ENCODE data around the gene AGAP1.

DNA sequence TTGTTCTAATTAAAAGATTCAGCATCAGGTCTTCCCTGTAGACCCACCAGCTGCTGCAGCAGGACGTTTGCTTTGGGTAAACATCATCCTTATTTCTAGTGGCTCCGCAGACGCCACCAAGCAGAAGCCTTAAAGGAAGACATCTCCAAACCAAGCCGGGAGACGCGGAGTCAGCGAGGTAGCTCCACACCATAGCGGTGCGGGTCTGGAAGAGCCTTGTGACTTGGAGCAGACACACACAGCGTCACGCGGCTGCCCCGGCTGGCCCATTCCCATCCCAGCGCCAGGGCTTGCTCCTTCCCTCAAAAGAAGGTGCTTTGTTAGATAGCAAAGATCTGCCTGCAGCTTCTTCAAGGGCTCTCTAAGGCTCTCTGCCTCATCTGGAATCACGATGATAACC lies 437.8 kb downstream of the AGAP1 start:
- TF ChIP-seq, protein P1, sequence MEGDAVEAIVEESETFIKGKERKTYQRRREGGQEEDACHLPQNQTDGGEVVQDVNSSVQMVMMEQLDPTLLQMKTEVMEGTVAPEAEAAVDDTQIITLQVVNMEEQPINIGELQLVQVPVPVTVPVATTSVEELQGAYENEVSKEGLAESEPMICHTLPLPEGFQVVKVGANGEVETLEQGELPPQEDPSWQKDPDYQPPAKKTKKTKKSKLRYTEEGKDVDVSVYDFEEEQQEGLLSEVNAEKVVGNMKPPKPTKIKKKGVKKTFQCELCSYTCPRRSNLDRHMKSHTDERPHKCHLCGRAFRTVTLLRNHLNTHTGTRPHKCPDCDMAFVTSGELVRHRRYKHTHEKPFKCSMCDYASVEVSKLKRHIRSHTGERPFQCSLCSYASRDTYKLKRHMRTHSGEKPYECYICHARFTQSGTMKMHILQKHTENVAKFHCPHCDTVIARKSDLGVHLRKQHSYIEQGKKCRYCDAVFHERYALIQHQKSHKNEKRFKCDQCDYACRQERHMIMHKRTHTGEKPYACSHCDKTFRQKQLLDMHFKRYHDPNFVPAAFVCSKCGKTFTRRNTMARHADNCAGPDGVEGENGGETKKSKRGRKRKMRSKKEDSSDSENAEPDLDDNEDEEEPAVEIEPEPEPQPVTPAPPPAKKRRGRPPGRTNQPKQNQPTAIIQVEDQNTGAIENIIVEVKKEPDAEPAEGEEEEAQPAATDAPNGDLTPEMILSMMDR (IDR thresholded peaks at IDR 0.05): no peak
- no peak for TF ChIP-seq POLR2A (IDR thresholded peaks at IDR 0.05)
